PC-9 (cell line): ENCODE results near the gene TTC39A. TPM values are rescaled to one million over a fixed set of nuclear protein-coding genes. Genes with fewer than 3 reads are reported as not detected.
A peak's percentile ranks its signal among the peaks of the same experiment; 100 is the strongest.

Source experiments
- BruUV-seq: library from RNA; stranded (reverse); fragments of 400-500 nt; replicated peaks from 2 replicates; lab custom pipeline; 2021; lab: Mats Ljungman, UMichigan
- CTCF ChIA-PET: fragments of 300-600 bp; sonication (Branson Sonifier 250); formaldehyde crosslinking; loops from one replicate; lab custom pipeline; 2022; ENCODE audit warnings: antibody characterized with exemption; lab: Charles Lee
- POLR2A ChIA-PET: fragments of 300-600 bp; sonication (Branson Sonifier 250); formaldehyde crosslinking; loops from one replicate; lab custom pipeline; 2022; ENCODE audit warnings: antibody characterized with exemption; ENCODE audit not compliant: unreplicated experiment; lab: Charles Lee
- DNase-seq, 2 experiments: peaks; one replicate each; pipeline versions ENCODE4 v3.0.0 to v3.0.0-alpha.2; 2015 to 2022; ENCODE audit warnings: mixed read lengths in 1 of 2
- H2AFZ ChIP-seq: fragments of 200-600 bp; sonication (generic); 2 replicates; pipeline ENCODE4 v1.8.1; 2017; ENCODE audit warnings: antibody characterized with exemption
- H3F3A ChIP-seq: fragments of 200-600 bp; sonication (generic); 2 replicates; pipeline ENCODE4 v1.8.1; 2017; ENCODE audit warnings: antibody characterized with exemption, mild to moderate bottlenecking, low read depth; ENCODE audit not compliant: insufficient read depth
- H3K27ac ChIP-seq: fragments of 200-600 bp; sonication (generic); 2 replicates; pipeline ENCODE4 v1.6.1; 2016; ENCODE audit warnings: mixed run types
- H3K27me3 ChIP-seq: fragments of 200-600 bp; sonication (generic); 2 replicates; pipeline ENCODE4 v1.6.1; 2016; ENCODE audit warnings: low read depth, mixed run types; ENCODE audit not compliant: insufficient read depth
- H3K36me3 ChIP-seq: fragments of 200-600 bp; sonication (generic); 2 replicates; pipeline ENCODE4 v1.6.1; 2016; ENCODE audit warnings: low read depth, mixed run types
- H3K4me1 ChIP-seq: fragments of 200-600 bp; sonication (generic); replicated peaks from 2 replicates; pipeline ENCODE4 v1.6.1; 2016; ENCODE audit warnings: mixed run types; ENCODE audit not compliant: insufficient read depth
- H3K4me2 ChIP-seq: fragments of 200-600 bp; sonication (generic); 2 replicates; pipeline ENCODE4 v1.6.1; 2017; ENCODE audit warnings: mixed run types
- H3K4me3 ChIP-seq: fragments of 200-600 bp; sonication (generic); 2 replicates; pipeline ENCODE4 v1.6.1; 2016; ENCODE audit warnings: mixed run types
- H3K79me2 ChIP-seq: fragments of 200-600 bp; sonication (generic); 2 replicates; pipeline ENCODE4 v1.6.1; 2017; ENCODE audit warnings: low read depth, mixed run types
- H3K9me2 ChIP-seq: fragments of 200-600 bp; sonication (generic); 2 replicates; pipeline ENCODE4 v1.8.1; 2017; ENCODE audit warnings: mild to moderate bottlenecking; ENCODE audit not compliant: insufficient read depth
- H3K9me3 ChIP-seq: fragments of 200-600 bp; sonication (generic); 2 replicates; pipeline ENCODE4 v1.8.1; 2016; ENCODE audit warnings: low read depth; ENCODE audit not compliant: insufficient read depth
- H4K20me1 ChIP-seq: fragments of 200-600 bp; sonication (generic); 2 replicates; pipeline ENCODE4 v1.8.1; 2017; ENCODE audit not compliant: insufficient read depth
- EZH2 ChIP-seq: fragments of 200-600 bp; sonication (generic); IDR thresholded peaks from 2 replicates; pipeline ENCODE4 v1.8.0; 2017; ENCODE audit warnings: antibody characterized with exemption, low read depth
- intact Hi-C: fragments of 100-400 bp; cut with micrococcal nuclease; formaldehyde crosslinking; loops from one replicate; pipeline ENCODE4 v1.10.0; 2022; ENCODE audit not compliant: unreplicated experiment
- total RNA-seq: library from RNA; stranded (reverse); gene quantifications from 2 replicates; pipeline ENCODE4 v1.2.3, GENCODE V29; 2021
- TF ChIP-seq, protein P1 (sequence below): fragments of 200-600 bp; sonication (generic); conservative IDR thresholded peaks from 2 replicates; pipeline ENCODE4 v1.6.1; 2017; ENCODE audit warnings: mixed run types, antibody characterized with exemption, mild to moderate bottlenecking, moderate library complexity

The TTC39A gene
- total RNA-seq, 1 experiment from 2014 or later, result 7.3 TPM

DNA sequence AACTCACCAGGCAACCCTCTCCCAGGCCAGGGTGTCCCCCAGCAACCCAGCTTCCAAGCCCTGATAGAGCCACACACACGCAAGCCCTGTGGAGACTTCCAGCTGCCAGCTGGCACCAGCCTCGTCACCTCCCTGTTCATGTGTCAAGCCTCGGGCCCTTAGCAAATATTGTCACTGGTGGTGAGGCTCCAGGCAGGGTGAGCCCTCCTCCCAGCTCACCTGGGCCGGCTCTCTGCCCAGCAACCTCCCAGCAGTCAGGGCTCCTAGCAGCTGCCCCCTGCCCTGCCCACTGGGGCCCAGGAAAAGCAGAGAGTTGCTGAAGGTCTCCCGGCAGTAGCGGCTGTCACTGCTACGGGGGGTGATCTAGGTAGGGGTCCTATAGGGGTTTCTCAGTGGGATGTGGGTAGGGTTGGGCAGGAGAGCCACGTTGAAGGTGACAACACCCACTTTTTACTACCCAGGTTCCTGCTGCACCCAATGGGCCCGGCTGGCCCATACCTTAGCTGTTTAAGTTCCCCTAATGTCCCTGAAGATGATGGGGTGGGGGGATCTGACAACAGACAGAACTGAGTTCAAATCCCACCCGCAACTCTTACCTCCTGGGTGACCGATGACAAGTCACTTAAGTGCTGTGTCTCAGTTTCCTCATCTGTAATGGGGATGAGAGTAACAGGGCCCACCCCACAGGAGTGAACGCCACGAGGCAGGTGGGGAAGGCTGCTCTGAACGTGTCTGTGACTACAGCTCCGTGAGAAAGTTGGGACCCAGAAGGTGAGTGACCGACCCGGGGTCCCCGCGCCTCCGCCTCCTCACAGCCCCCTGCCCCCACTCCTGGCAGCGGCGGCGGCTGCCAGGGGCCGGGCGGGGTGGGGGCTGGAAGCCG is 678 bp downstream of the TTC39A start:
- BruUV-seq, result TSS peak; percentile 17
- ChIA-PET CTCF (no interaction called here), POLR2A (interaction anchor here (0.5 kb wide), 2 partner anchors 21 to 187 kb away, joined by 4 to 5 read pairs; no protein-coding TSS in a partner anchor)
- TF ChIP-seq, protein P1, sequence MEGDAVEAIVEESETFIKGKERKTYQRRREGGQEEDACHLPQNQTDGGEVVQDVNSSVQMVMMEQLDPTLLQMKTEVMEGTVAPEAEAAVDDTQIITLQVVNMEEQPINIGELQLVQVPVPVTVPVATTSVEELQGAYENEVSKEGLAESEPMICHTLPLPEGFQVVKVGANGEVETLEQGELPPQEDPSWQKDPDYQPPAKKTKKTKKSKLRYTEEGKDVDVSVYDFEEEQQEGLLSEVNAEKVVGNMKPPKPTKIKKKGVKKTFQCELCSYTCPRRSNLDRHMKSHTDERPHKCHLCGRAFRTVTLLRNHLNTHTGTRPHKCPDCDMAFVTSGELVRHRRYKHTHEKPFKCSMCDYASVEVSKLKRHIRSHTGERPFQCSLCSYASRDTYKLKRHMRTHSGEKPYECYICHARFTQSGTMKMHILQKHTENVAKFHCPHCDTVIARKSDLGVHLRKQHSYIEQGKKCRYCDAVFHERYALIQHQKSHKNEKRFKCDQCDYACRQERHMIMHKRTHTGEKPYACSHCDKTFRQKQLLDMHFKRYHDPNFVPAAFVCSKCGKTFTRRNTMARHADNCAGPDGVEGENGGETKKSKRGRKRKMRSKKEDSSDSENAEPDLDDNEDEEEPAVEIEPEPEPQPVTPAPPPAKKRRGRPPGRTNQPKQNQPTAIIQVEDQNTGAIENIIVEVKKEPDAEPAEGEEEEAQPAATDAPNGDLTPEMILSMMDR, result no peak
- no peak for TF ChIP-seq EZH2
- Histone ChIP-seq H3F3A (peaks cover 21% of the 10 kb centered on the region; the same call in 1 of the 2 replicates), H3K79me2 (no peaks in the 10 kb centered on the region), H3K9me3 (no peaks in the 10 kb centered on the region), H3K36me3 (no peaks in the 10 kb centered on the region), H3K4me2 (peak overlapping the region; percentile 75), H3K4me3 (peak overlapping the region; percentile 46; the same call in 1 of the 2 replicates), H3K27me3 (no peaks in the 10 kb centered on the region), H4K20me1 (no peaks in the 10 kb centered on the region), H3K27ac (no peak overlapping the region), H3K9me2 (no peaks in the 10 kb centered on the region), H2AFZ (peak overlapping the region; percentile 77; the same call in 1 of the 2 replicates), H3K4me1 (peaks cover 25% of the 10 kb centered on the region)
- DNase-seq, result peak; percentile 31 to 52
- intact Hi-C loops, result no loop called here

DNA sequence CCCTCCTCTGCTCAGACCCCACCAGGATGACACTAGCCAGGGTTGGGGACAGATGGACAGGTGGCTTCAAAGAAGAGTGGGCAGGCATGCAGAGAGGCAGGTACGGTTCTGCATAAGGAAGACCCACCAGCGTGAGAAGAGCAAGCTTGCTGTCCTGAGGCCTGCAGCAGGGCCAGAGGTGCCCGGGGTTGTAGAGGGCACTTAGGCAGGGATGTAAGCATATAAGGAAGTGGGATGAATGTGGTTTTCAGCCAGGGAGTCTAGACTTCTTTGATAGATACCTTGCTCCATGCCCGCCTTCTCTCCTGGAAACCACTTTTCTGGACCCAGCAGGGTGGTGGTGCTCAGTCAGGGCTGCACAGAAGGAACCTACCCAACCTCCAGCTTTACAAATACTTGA is 1.4 kb downstream of the TTC39A start:
- Histone ChIP-seq H3K9me2 (no peaks in the 10 kb centered on the region), H3K4me2 (peak overlapping the region; percentile 75; the same call in 1 of the 2 replicates), H4K20me1 (no peaks in the 10 kb centered on the region), H3K4me1 (peaks cover 19% of the 10 kb centered on the region), H3K27me3 (no peaks in the 10 kb centered on the region), H3K9me3 (no peaks in the 10 kb centered on the region), H2AFZ (no peak overlapping the region), H3K36me3 (no peaks in the 10 kb centered on the region), H3K4me3 (no peak overlapping the region), H3F3A (peaks cover 21% of the 10 kb centered on the region; the same call in 1 of the 2 replicates), H3K79me2 (no peaks in the 10 kb centered on the region), H3K27ac (no peak overlapping the region)
- BruUV-seq, result no TSS peak
- intact Hi-C loops, result no loop called here
- ChIA-PET CTCF (no interaction called here), POLR2A (interaction anchor here (0.5 kb wide), 1 partner anchor 20 kb away, joined by 4 read pairs; no protein-coding TSS in a partner anchor)
- TF ChIP-seq EZH2, result no peak
- no peak for DNase-seq

DNA sequence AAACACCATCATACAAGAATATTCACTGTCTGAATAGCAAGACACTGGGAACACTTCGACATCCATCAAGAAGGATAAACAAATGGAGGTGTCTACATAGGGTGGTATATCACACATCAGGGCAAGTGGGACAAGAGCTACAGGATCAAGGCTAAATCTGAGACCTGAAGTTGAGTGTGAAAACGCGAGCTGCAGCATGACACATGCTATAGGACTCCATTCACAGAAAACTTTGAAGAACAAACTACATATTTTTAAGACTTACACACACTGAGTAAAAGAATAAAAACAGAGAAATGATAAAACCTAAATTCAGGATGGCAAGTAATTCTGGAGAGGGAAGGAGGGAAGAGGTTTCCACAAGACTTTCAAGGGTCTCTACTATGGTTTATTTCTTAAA is 2.1 kb downstream of the TTC39A start:
- no peak overlapping the region for H3K4me3 ChIP-seq
- no peak for TF ChIP-seq EZH2
- TF ChIP-seq, protein P1, result no peak
- H3K9me2 ChIP-seq, result no peaks in the 10 kb centered on the region
- intact Hi-C loops, result no loop called here
- no peaks in the 10 kb centered on the region for H3K79me2 ChIP-seq
- no TSS peak for BruUV-seq
- H3K4me2 ChIP-seq, result no peak overlapping the region
- no peak overlapping the region for H3K27ac ChIP-seq
- POLR2A ChIA-PET, result no interaction called here
- H3K36me3 ChIP-seq, result no peaks in the 10 kb centered on the region
- no peaks in the 10 kb centered on the region for H3K9me3 ChIP-seq
- CTCF ChIA-PET, result no interaction called here
- peaks cover 19% of the 10 kb centered on the region for H3K4me1 ChIP-seq
- DNase-seq, result no peak
- no peaks in the 10 kb centered on the region for H4K20me1 ChIP-seq
- no peaks in the 10 kb centered on the region for H3K27me3 ChIP-seq
- H2AFZ ChIP-seq, result no peak overlapping the region
- peaks cover 21% of the 10 kb centered on the region; the same call in 1 of the 2 replicates for H3F3A ChIP-seq
